ENCODE results near the gene RBPMS2.

GRCh38 chr15:64712353-64712752, 63.0 kb downstream of the RBPMS2 start:
- TF ChIP-seq EP300 (IDR thresholded peaks at IDR 0.05) (no peak), POLR2A (IDR thresholded peaks at IDR 0.05) (no peak), CTCF (IDR thresholded peaks at IDR 0.05) (no peak)
